SK-N-SH (cell line): ENCODE data around the gene INHBE. TPM values are rescaled to one million over a fixed set of nuclear protein-coding genes. Genes with fewer than 3 reads are reported as not detected.

ENCODE experiments used
- EP300 ChIP-seq, 2 experiments: IDR thresholded peaks; 2 replicates each; pipeline versions ENCODE4 v1.4.0 to v1.6.1; 2012; ENCODE audit warnings: borderline replicate concordance in 1 of 2, low read depth in 1 of 2, low read length in 1 of 2
- GATA2 ChIP-seq: sonication (generic); formaldehyde crosslinking; IDR thresholded peaks from 2 replicates; pipeline ENCODE4 v1.5.0; 2020; ENCODE audit warnings: mild to moderate bottlenecking, missing genetic modification reagents
- RXRA ChIP-seq: IDR thresholded peaks from 2 replicates; pipeline ENCODE4 v1.4.0; 2012; ENCODE audit warnings: low read depth, mild to moderate bottlenecking, borderline replicate concordance
- SIN3A ChIP-seq: IDR thresholded peaks from 2 replicates; pipeline ENCODE4 v1.6.1; 2012; ENCODE audit warnings: low read depth, mild to moderate bottlenecking, low read length, moderate library complexity, borderline replicate concordance
- SMC3 ChIP-seq: IDR thresholded peaks from 2 replicates; pipeline ENCODE4 v1.6.1; 2012; ENCODE audit warnings: low read depth, low read length, improper control_type of control experiment
- TCF12 ChIP-seq: IDR thresholded peaks from 2 replicates; pipeline ENCODE4 v1.4.0; 2012
- TEAD4 ChIP-seq: IDR thresholded peaks from 2 replicates; pipeline ENCODE4 v1.4.0; 2012; ENCODE audit warnings: mild to moderate bottlenecking, borderline replicate concordance; ENCODE audit not compliant: insufficient read depth
- polyA plus RNA-seq, 3 experiments: library from polyadenylated mRNA; depleted of rRNA; stranded (reverse); fragments of >200 nt; gene quantifications; 2 replicates each; pipeline ENCODE4 v1.2.3, GENCODE V29; 2012
- TF ChIP-seq, protein P1 (sequence below): IDR thresholded peaks from 2 replicates; pipeline ENCODE4 v1.4.0; 2012; ENCODE audit warnings: low read depth, borderline replicate concordance
- TF ChIP-seq, protein P2 (sequence below): fragments of 200-600 bp; sonication (generic); IDR thresholded peaks from 2 replicates; pipeline ENCODE4 v1.6.1; 2017; ENCODE audit warnings: antibody characterized with exemption, mild to moderate bottlenecking, moderate library complexity
- TF ChIP-seq, protein P3 (sequence below): IDR thresholded peaks from 2 replicates; pipeline ENCODE4 v1.6.1; 2012; ENCODE audit warnings: mild to moderate bottlenecking, low read depth, low read length, moderate library complexity
- TF ChIP-seq, protein P4 (sequence below): IDR thresholded peaks from 2 replicates; pipeline ENCODE4 v1.4.0; 2012; ENCODE audit warnings: low read depth

INHBE gene
- polyA plus RNA-seq, 1 of the 3 experiments (the other 2 are of a cell fraction), result 0.03 TPM

DNA sequence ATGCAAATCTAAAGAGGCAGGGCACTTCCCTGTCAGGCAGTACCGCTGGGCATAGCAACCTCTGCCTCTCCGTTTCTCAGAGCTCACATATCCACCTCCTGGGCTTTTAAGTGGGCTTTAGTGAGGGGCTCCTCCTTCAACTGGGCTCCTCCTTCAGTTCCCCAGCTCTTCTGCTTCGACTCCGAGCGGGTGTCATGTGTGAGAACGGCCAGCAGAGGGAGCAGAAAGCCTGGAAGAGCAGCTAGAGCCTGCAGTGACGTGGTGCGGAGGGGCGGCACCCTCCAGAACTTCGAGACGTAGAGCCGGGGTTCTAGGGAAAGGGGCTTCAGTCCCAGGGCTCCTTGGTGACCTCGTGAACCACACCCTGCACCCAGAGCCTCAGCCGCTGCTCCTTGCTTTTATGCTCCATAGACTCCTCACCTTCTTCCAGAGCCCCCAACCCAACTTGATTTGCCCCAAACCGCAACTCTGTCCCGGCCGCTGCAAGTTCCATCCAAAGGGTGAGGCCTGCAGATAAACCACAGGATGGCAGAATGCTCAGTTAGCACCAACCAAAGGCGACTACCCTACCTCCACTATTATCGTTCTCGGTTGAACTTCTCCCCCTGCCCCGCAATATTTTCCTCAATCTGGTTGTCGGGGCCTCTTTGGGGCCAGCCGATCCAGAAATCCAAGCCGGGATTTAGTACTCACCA, 4.1 kb downstream of the INHBE start (continued):
- TF ChIP-seq, protein P1, sequence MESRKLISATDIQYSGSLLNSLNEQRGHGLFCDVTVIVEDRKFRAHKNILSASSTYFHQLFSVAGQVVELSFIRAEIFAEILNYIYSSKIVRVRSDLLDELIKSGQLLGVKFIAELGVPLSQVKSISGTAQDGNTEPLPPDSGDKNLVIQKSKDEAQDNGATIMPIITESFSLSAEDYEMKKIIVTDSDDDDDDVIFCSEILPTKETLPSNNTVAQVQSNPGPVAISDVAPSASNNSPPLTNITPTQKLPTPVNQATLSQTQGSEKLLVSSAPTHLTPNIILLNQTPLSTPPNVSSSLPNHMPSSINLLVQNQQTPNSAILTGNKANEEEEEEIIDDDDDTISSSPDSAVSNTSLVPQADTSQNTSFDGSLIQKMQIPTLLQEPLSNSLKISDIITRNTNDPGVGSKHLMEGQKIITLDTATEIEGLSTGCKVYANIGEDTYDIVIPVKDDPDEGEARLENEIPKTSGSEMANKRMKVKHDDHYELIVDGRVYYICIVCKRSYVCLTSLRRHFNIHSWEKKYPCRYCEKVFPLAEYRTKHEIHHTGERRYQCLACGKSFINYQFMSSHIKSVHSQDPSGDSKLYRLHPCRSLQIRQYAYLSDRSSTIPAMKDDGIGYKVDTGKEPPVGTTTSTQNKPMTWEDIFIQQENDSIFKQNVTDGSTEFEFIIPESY, result no peak
- TF ChIP-seq SMC3 (peak; percentile 64), EP300 (IDR thresholded peaks at IDR 0.05; ENCODE audit: borderline replicate concordance in 1 of 2, low read depth in 1 of 2, low read length in 1 of 2) (no peak), GATA2 (CRISPR knock-in tag) (no peak), TCF12 (0 out of 2 replicates have a peak, but pooled peaks have one; percentile 18), SIN3A (no peak), TEAD4 (no peak), RXRA (no peak)
- TF ChIP-seq, protein P2, sequence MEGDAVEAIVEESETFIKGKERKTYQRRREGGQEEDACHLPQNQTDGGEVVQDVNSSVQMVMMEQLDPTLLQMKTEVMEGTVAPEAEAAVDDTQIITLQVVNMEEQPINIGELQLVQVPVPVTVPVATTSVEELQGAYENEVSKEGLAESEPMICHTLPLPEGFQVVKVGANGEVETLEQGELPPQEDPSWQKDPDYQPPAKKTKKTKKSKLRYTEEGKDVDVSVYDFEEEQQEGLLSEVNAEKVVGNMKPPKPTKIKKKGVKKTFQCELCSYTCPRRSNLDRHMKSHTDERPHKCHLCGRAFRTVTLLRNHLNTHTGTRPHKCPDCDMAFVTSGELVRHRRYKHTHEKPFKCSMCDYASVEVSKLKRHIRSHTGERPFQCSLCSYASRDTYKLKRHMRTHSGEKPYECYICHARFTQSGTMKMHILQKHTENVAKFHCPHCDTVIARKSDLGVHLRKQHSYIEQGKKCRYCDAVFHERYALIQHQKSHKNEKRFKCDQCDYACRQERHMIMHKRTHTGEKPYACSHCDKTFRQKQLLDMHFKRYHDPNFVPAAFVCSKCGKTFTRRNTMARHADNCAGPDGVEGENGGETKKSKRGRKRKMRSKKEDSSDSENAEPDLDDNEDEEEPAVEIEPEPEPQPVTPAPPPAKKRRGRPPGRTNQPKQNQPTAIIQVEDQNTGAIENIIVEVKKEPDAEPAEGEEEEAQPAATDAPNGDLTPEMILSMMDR, result peak; percentile 85
- TF ChIP-seq, protein P3, sequence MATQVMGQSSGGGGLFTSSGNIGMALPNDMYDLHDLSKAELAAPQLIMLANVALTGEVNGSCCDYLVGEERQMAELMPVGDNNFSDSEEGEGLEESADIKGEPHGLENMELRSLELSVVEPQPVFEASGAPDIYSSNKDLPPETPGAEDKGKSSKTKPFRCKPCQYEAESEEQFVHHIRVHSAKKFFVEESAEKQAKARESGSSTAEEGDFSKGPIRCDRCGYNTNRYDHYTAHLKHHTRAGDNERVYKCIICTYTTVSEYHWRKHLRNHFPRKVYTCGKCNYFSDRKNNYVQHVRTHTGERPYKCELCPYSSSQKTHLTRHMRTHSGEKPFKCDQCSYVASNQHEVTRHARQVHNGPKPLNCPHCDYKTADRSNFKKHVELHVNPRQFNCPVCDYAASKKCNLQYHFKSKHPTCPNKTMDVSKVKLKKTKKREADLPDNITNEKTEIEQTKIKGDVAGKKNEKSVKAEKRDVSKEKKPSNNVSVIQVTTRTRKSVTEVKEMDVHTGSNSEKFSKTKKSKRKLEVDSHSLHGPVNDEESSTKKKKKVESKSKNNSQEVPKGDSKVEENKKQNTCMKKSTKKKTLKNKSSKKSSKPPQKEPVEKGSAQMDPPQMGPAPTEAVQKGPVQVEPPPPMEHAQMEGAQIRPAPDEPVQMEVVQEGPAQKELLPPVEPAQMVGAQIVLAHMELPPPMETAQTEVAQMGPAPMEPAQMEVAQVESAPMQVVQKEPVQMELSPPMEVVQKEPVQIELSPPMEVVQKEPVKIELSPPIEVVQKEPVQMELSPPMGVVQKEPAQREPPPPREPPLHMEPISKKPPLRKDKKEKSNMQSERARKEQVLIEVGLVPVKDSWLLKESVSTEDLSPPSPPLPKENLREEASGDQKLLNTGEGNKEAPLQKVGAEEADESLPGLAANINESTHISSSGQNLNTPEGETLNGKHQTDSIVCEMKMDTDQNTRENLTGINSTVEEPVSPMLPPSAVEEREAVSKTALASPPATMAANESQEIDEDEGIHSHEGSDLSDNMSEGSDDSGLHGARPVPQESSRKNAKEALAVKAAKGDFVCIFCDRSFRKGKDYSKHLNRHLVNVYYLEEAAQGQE, result no peak
- TF ChIP-seq, protein P4, sequence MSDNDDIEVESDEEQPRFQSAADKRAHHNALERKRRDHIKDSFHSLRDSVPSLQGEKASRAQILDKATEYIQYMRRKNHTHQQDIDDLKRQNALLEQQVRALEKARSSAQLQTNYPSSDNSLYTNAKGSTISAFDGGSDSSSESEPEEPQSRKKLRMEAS, result peak; percentile 74; the same call in 1 of the 2 replicates
